H1 (cell line): Measurements from ENCODE around the gene MDFI. TPM values are rescaled to one million over a fixed set of nuclear protein-coding genes. Genes with fewer than 3 reads are reported as not detected.
A peak's percentile ranks its signal among the peaks of the same experiment; 100 is the strongest.

ENCODE experiments used
- CTCF ChIA-PET: fragments of 300-600 bp; sonication (Branson Sonifier 250); formaldehyde crosslinking; loops from one replicate; lab custom pipeline; 2021; ENCODE audit not compliant: partially characterized antibody; lab: Charles Lee
- POLR2A ChIA-PET: fragments of 300-600 bp; sonication (Branson Sonifier 250); formaldehyde crosslinking; loops from one replicate; lab custom pipeline; 2021; ENCODE audit warnings: inconsistent platforms; ENCODE audit not compliant: partially characterized antibody; lab: Charles Lee
- DNase-seq, 2 experiments: peaks; one replicate each; pipeline versions ENCODE4 v3.0.0 to v3.0.0-alpha.2; 2010 to 2022; ENCODE audit warnings: low spot score in 2 of 2, low read depth in 1 of 2, mixed read lengths in 1 of 2
- FAIRE-seq: peaks from 2 replicates; lab custom pipeline; 2011; peaks lifted over from hg19 to GRCh38; lab: Jason Lieb, UNC
- H2AFZ ChIP-seq: 2 replicates; pipeline ENCODE4 v1.8.1; 2012; ENCODE audit warnings: low read length, inconsistent platforms
- H2AK5ac ChIP-seq: 2 replicates; pipeline ENCODE4 v1.6.1; 2013; ENCODE audit warnings: low read depth, low read length
- H2BK120ac ChIP-seq: replicated peaks from 2 replicates; pipeline ENCODE3; 2013; ENCODE audit warnings: low read depth, low read length, inconsistent platforms
- H2BK12ac ChIP-seq: 2 replicates; pipeline ENCODE4 v1.6.1; 2013; ENCODE audit warnings: low read depth, low read length
- H2BK15ac ChIP-seq: 2 replicates; pipeline ENCODE4 v1.6.1; 2013; ENCODE audit warnings: low read length
- H2BK20ac ChIP-seq: 2 replicates; pipeline ENCODE4 v1.6.1; 2013; ENCODE audit warnings: low read length
- H2BK5ac ChIP-seq: 2 replicates; pipeline ENCODE4 v1.6.1; 2013; ENCODE audit warnings: low read depth, low read length
- H3K14ac ChIP-seq: 2 replicates; pipeline ENCODE4 v1.6.1; 2013; ENCODE audit warnings: inconsistent platforms; ENCODE audit not compliant: insufficient read length
- H3K18ac ChIP-seq: 2 replicates; pipeline ENCODE4 v1.6.1; 2013; ENCODE audit warnings: low read length; ENCODE audit errors: extremely low read depth
- H3K23ac ChIP-seq: 2 replicates; pipeline ENCODE4 v1.6.1; 2013; ENCODE audit warnings: inconsistent platforms; ENCODE audit not compliant: insufficient read length
- H3K23me2 ChIP-seq: 2 replicates; pipeline ENCODE4 v1.6.1; 2013; ENCODE audit warnings: low read depth, low read length
- H3K27ac ChIP-seq: 2 replicates; pipeline ENCODE4 v1.6.1; 2011; ENCODE audit warnings: low read depth, low read length, inconsistent platforms
- H3K27me3 ChIP-seq, 4 experiments: replicated peaks in 1 of 4; 1 replicate in 1 of 4; 2 replicates in 3 of 4; pipeline versions ENCODE4 v1.6.1 to v1.8.1; 2011 to 2013; ENCODE audit warnings: low read length in 3 of 4, mild to moderate bottlenecking in 3 of 4, inconsistent platforms in 2 of 4, mixed read lengths in 2 of 4, moderate library complexity in 1 of 4; ENCODE audit not compliant: control insufficient read depth in 3 of 4, insufficient read depth in 3 of 4; ENCODE audit errors: extremely low read depth in 1 of 4
- H3K36me3 ChIP-seq, 4 experiments: 2 replicates each; pipeline versions ENCODE4 v1.6.1 to v1.8.1; 2011 to 2013; ENCODE audit warnings: mild to moderate bottlenecking in 4 of 4, low read length in 3 of 4, moderate library complexity in 2 of 4, control low read depth in 1 of 4, inconsistent platforms in 1 of 4; ENCODE audit not compliant: insufficient read depth in 4 of 4, control insufficient read depth in 2 of 4
- H3K4ac ChIP-seq: replicated peaks from 2 replicates; pipeline ENCODE3; 2013; ENCODE audit warnings: low read length, low read depth, mixed read lengths, inconsistent platforms; ENCODE audit not compliant: insufficient read length
- H3K4me1 ChIP-seq, 4 experiments: replicated peaks in 1 of 4; 1 replicate in 1 of 4; 2 replicates in 3 of 4; pipeline versions ENCODE4 v1.6.1 to v1.8.1; 2011 to 2013; ENCODE audit warnings: low read length in 3 of 4, inconsistent platforms in 2 of 4, mixed read lengths in 1 of 4; ENCODE audit not compliant: insufficient read depth in 4 of 4, control insufficient read depth in 3 of 4
- H3K4me2 ChIP-seq, 2 experiments: 2 replicates each; pipeline versions ENCODE4 v1.6.1 to v1.8.1; 2011 to 2013; ENCODE audit warnings: low read depth in 2 of 2, low read length in 2 of 2, control low read depth in 1 of 2, inconsistent platforms in 1 of 2, mild to moderate bottlenecking in 1 of 2; ENCODE audit not compliant: insufficient read depth in 1 of 2
- H3K4me3 ChIP-seq, 4 experiments: fragments of 200-600, 300-600 bp in 1 of 4; sonication (generic), shearing (Covaris generic), sonication (Bioruptor Twin) in 1 of 4; 2 replicates each; pipeline versions ENCODE4 v1.5.1 to v1.8.1; 2011 to 2016; ENCODE audit warnings: low read length in 4 of 4, low read depth in 3 of 4, control low read depth in 2 of 4, inconsistent platforms in 2 of 4, mild to moderate bottlenecking in 2 of 4, mixed read lengths in 1 of 4, moderate library complexity in 1 of 4; ENCODE audit not compliant: insufficient read depth in 2 of 4; ENCODE audit errors: extremely low read depth in 1 of 4
- H3K56ac ChIP-seq: replicated peaks from 2 replicates; pipeline ENCODE3; 2013; ENCODE audit warnings: low read depth, mild to moderate bottlenecking, mixed read lengths, low read length, inconsistent platforms; ENCODE audit not compliant: insufficient read length
- H3K79me1 ChIP-seq: 2 replicates; pipeline ENCODE4 v1.6.1; 2013; ENCODE audit warnings: low read depth, low read length, control low read depth
- H3K79me2 ChIP-seq, 2 experiments: 2 replicates each; pipeline versions ENCODE4 v1.6.1 to v1.8.1; 2012 to 2013; ENCODE audit warnings: low read length in 2 of 2, mild to moderate bottlenecking in 2 of 2, inconsistent platforms in 1 of 2; ENCODE audit not compliant: insufficient read depth in 2 of 2, control insufficient read depth in 1 of 2
- H3K9ac ChIP-seq, 4 experiments: replicated peaks in 1 of 4; 1 replicate in 1 of 4; 2 replicates in 3 of 4; pipeline versions ENCODE4 v1.6.1 to v1.8.1; 2011 to 2013; ENCODE audit warnings: low read depth in 3 of 4, low read length in 3 of 4, control low read depth in 2 of 4, mild to moderate bottlenecking in 2 of 4, moderate library complexity in 2 of 4, inconsistent platforms in 1 of 4; ENCODE audit errors: extremely low read depth in 1 of 4
- H3K9me3 ChIP-seq, 2 experiments: 2 replicates each; pipeline versions ENCODE4 v1.6.1 to v1.8.1; 2012 to 2013; ENCODE audit warnings: mild to moderate bottlenecking in 2 of 2, moderate library complexity in 2 of 2, control low read depth in 1 of 2, inconsistent platforms in 1 of 2, low read depth in 1 of 2, low read length in 1 of 2, mixed read lengths in 1 of 2; ENCODE audit not compliant: insufficient read depth in 2 of 2
- H4K20me1 ChIP-seq, 2 experiments: replicated peaks in 1 of 2; 2 replicates each; pipeline versions ENCODE3 to v1.8.1; 2011 to 2013; ENCODE audit warnings: inconsistent platforms in 2 of 2, low read length in 2 of 2, mild to moderate bottlenecking in 1 of 2; ENCODE audit not compliant: insufficient read depth in 2 of 2, control insufficient read depth in 1 of 2
- H4K5ac ChIP-seq: 2 replicates; pipeline ENCODE4 v1.6.1; 2013; ENCODE audit warnings: low read length, low read depth, mixed read lengths, inconsistent platforms; ENCODE audit not compliant: insufficient read length
- H4K8ac ChIP-seq: 2 replicates; pipeline ENCODE4 v1.8.0; 2013; ENCODE audit warnings: mild to moderate bottlenecking, moderate library complexity, low read length, inconsistent platforms; ENCODE audit not compliant: insufficient read depth; ENCODE audit errors: extremely low read depth
- H4K91ac ChIP-seq: replicated peaks from 2 replicates; pipeline ENCODE3; 2013; ENCODE audit warnings: low read length, mixed read lengths, inconsistent platforms; ENCODE audit not compliant: insufficient read length
- WGBS, 2 experiments: shearing (Covaris generic) in 1 of 2; methylation state at CpG; one replicate each; pipeline versions ENCODE4 v1.1.6 to v1.1.7; 2013 to 2015; ENCODE audit warnings: low lambda C conversion rate in 2 of 2, mixed read lengths in 2 of 2, inconsistent platforms in 1 of 2, low coverage in 1 of 2, missing lambda C conversion rate in 1 of 2; ENCODE audit not compliant: insufficient replicate concordance in 2 of 2, insufficient coverage in 1 of 2, insufficient read length in 1 of 2; ENCODE audit errors: extremely low coverage in 1 of 2, missing lambda C conversion rate in 1 of 2; 5-methylcytosine and 5-hydroxymethylcytosine counted together
- polyA plus RNA-seq, 7 experiments: library from polyadenylated mRNA; depleted of rRNA in 3 of 7; stranded (reverse) in 5 of 7; unstranded in 2 of 7; fragments of >200 nt in 5 of 7; fragments of 200-250 nt in 2 of 7; gene quantifications; 1 replicate in 5 of 7; 2 replicates in 1 of 7; 4 replicates in 1 of 7; pipeline versions ENCODE4 v1.2.1 to v1.2.3, GENCODE V29; 2011 to 2013; ENCODE audit warnings: missing spikeins in 2 of 7, mixed read lengths in 2 of 7
- total RNA-seq: library from RNA; stranded (reverse); fragmentation: NEBNext Ultra II Directional; extraction: Animal tissue kit (Norgen Biotek cat#: 25700); gene quantifications from 2 replicates; pipeline ENCODE4 v1.2.1, GENCODE V29; 2021

The MDFI gene
- total and polyA plus RNA-seq, 2 of the 8 experiments (the other 6 are each of a cell fraction or from before 2014, with no cell fraction given) = 41.0 to 65.6 TPM

GRCh38 chr6:41678511-41679084 is 40.3 kb downstream of the MDFI start:
- no peak overlapping the region for H3K27ac ChIP-seq
- peaks cover 6% of the 10 kb centered on the region; the same call in 1 of the 2 replicates for H3K23me2 ChIP-seq
- FAIRE-seq (no peak), DNase-seq (no peak)
- H2AK5ac ChIP-seq = peak overlapping the region; percentile 43; the same call in 1 of the 2 replicates
- H2BK20ac ChIP-seq = peak overlapping the region; percentile 90; the same call in 1 of the 2 replicates
- no peak overlapping the region for H3K14ac ChIP-seq
- no peaks in the 10 kb centered on the region for H4K20me1 ChIP-seq
- peaks cover 0 to 25% (median 14%) of the 10 kb centered on the region in 4 experiments; a peak in 6 of 7 replicates for H3K4me1 ChIP-seq
- H3K4me2 ChIP-seq = no peak overlapping the region
- H3K9me3 ChIP-seq = no peaks in the 10 kb centered on the region
- no peak overlapping the region for H3K4me3 ChIP-seq
- H2BK120ac ChIP-seq = no peak overlapping the region
- 77% methylated on average over 8 of the region's 8 CpGs; no CpG with 5 or more reads in 1 of the 2 experiments for WGBS, 2 experiments
- no peak overlapping the region for H2AFZ ChIP-seq
- ChIA-PET CTCF (interaction anchor here (0.6 to 6.4 kb wide), 15 partner anchors 16 to 311 kb away, joined by 3 to 164 read pairs (median 11); partner anchors contain the start of gene MDFI), POLR2A (no interaction called here)
- no peak overlapping the region for H3K4ac ChIP-seq
- no peak overlapping the region for H3K23ac ChIP-seq
- peaks cover 0 to 12% (median 8%) of the 10 kb centered on the region in 4 experiments; a peak in 6 of 7 replicates for H3K27me3 ChIP-seq
- no peaks in the 10 kb centered on the region for H3K79me2 ChIP-seq
- H2BK15ac ChIP-seq = peak overlapping the region; percentile 61; the same call in 1 of the 2 replicates
- no peak overlapping the region for H4K5ac ChIP-seq
- no peak overlapping the region; the same call in 1 of the 2 replicates for H2BK5ac ChIP-seq
- no peaks in the 10 kb centered on the region for H3K36me3 ChIP-seq
- peak overlapping the region; percentile 84; the same call in 1 of the 2 replicates for H2BK12ac ChIP-seq
- H3K9ac ChIP-seq = no peak overlapping the region
- H3K18ac ChIP-seq = no peak overlapping the region
- no peak overlapping the region for H3K56ac ChIP-seq
- H4K8ac ChIP-seq = no peak overlapping the region
- peak overlapping the region; percentile 38 for H4K91ac ChIP-seq
- no peaks in the 10 kb centered on the region for H3K79me1 ChIP-seq
